CD4-positive, alpha-beta memory T cell (primary cell): ENCODE data around the gene REC8. TPM values are rescaled to one million over a fixed set of nuclear protein-coding genes. Genes with fewer than 3 reads are reported as not detected.

Source experiments
- CTCF ChIA-PET: fragments of 350-600 bp; sonication (Branson Sonifier 250); formaldehyde crosslinking; loops from one replicate; lab custom pipeline; 2021; ENCODE audit warnings: inconsistent platforms; ENCODE audit not compliant: partially characterized antibody; lab: Charles Lee
- POLR2A ChIA-PET: fragments of 350-600 bp; sonication (Branson Sonifier 250); formaldehyde crosslinking; loops from one replicate; lab custom pipeline; 2021; ENCODE audit not compliant: partially characterized antibody; lab: Charles Lee
- DNase-seq, 5 donors: peaks; one replicate each; pipeline versions ENCODE4 v3.0.0 to v3.0.0-alpha.2; 2020 to 2022; ENCODE audit warnings: mixed read lengths in 1 of 5
- H3K27ac ChIP-seq: one replicate; pipeline ENCODE4 v1.7.0; 2013; ENCODE audit warnings: low read depth, low read length
- H3K27me3 ChIP-seq: 2 replicates; pipeline ENCODE4 v1.7.0; 2013; ENCODE audit warnings: mild to moderate bottlenecking, low read length, moderate library complexity; ENCODE audit not compliant: insufficient read depth
- H3K36me3 ChIP-seq: 2 replicates; pipeline ENCODE4 v1.7.0; 2013; ENCODE audit warnings: mild to moderate bottlenecking, low read length, moderate library complexity; ENCODE audit not compliant: insufficient read depth
- H3K4me1 ChIP-seq: 2 replicates; pipeline ENCODE4 v1.7.0; 2013; ENCODE audit warnings: mild to moderate bottlenecking, low read length, moderate library complexity; ENCODE audit not compliant: insufficient read depth
- H3K4me3 ChIP-seq, 2 donors: one replicate each; pipeline ENCODE4 v1.7.0; 2013; ENCODE audit warnings: low read length in 2 of 2, mild to moderate bottlenecking in 1 of 2
- H3K9me3 ChIP-seq, 2 donors: one replicate each; pipeline ENCODE4 v1.7.0; 2013; ENCODE audit warnings: low read length in 2 of 2, control low read depth in 1 of 2; ENCODE audit not compliant: control insufficient read depth in 1 of 2
- H3K27ac Mint-ChIP-seq, 7 donors: one replicate each; pipeline ENCODE4 v1.8.0; 2020 to 2021; ENCODE audit warnings: mixed read lengths in 7 of 7, mild to moderate bottlenecking in 6 of 7, inconsistent platforms in 3 of 7, moderate library complexity in 3 of 7
- H3K27me3 Mint-ChIP-seq, 2 donors: one replicate each; pipeline ENCODE4 v1.8.0; 2020 to 2021; ENCODE audit warnings: mixed read lengths in 2 of 2
- H3K36me3 Mint-ChIP-seq, 2 donors: one replicate each; pipeline ENCODE4 v1.8.0; 2020 to 2021; ENCODE audit warnings: mixed read lengths in 2 of 2, inconsistent platforms in 1 of 2, mild to moderate bottlenecking in 1 of 2
- H3K4me1 Mint-ChIP-seq, 4 donors: one replicate each; pipeline ENCODE4 v1.8.0; 2020 to 2021; ENCODE audit warnings: mixed read lengths in 4 of 4, mild to moderate bottlenecking in 1 of 4
- H3K4me3 Mint-ChIP-seq, 8 donors: one replicate each; pipeline ENCODE4 v1.8.0; 2020 to 2021; ENCODE audit warnings: mixed read lengths in 8 of 8, mild to moderate bottlenecking in 7 of 8, moderate library complexity in 6 of 8, inconsistent platforms in 3 of 8
- H3K9me3 Mint-ChIP-seq, 8 donors: one replicate each; pipeline ENCODE4 v1.8.0; 2020 to 2021; ENCODE audit warnings: mixed read lengths in 8 of 8, mild to moderate bottlenecking in 5 of 8, inconsistent platforms in 3 of 8, moderate library complexity in 1 of 8
- intact Hi-C: fragments of 100-400 bp; cut with micrococcal nuclease; formaldehyde crosslinking; loops from one replicate; pipeline ENCODE4 v1.15.1; 2023
- polyA plus RNA-seq, 2 donors: library from polyadenylated mRNA; unstranded; fragments of 300-500 nt; fragmentation: Illumina TruSeq; gene quantifications; one replicate each; pipeline ENCODE4 v1.2.3, GENCODE V29; 2021
- total RNA-seq, 2 experiments: library from RNA; stranded (reverse); gene quantifications; one replicate each; pipeline ENCODE4 v1.2.3, GENCODE V29; 2021

Gene REC8
- total and polyA plus RNA-seq, 4 experiments from 2014 or later: 2.8 to 30.5 (median 18.8) TPM

DNA sequence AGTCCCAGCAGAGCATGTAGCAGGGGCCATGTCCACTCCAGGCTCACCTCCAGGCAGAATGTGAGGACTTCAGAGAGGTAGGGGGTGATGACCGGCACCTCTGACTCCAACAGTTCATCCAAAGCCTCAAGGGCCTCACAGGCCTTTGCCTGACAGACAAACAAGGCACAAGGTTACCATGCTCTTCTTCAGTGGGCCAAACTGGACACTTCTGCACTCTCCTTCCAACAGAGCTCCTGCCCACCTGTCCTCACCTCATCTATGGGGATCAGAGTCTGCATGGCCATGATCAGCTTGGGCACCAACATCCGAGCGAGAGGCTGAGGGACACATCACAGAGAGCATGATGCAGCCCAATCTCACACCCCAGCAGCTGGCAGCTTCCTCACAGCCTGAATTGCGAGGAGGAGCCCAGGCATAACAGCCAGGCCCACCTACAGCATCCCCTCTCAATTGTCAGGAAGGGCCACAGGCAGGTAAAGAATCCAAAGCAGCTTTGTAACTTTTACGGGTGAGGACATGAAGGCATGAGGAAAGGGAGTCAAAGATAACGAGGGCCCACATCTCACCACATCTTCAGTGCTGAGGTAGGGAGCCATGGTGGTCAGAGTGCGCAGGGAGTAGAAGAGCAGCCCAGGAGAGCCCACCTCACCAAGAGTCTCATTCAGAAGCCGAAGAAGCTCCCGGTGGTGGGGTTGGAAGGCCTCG is 15.1 kb downstream of the REC8 start:
- no peak for DNase-seq
- ChIA-PET POLR2A (interaction anchor here (1.0 to 5.6 kb wide), 9 partner anchors 9 to 73 kb away, joined by 3 to 75 read pairs (median 22); partner anchors contain the start of genes CHMP4A, DCAF11, IRF9 and MDP1), CTCF (interaction anchor here (0.8 to 3.9 kb wide), 3 partner anchors 25 to 29 kb away, joined by 3 to 15 read pairs (median 11); partner anchors contain the start of genes CHMP4A, IRF9 and MDP1)
- Histone ChIP-seq H3K27ac (no peak overlapping the region), H3K4me3 (no peak overlapping the region), H3K4me1 (peaks cover 23% of the 10 kb centered on the region), H3K36me3 (peaks cover 36% of the 10 kb centered on the region), H3K27me3 (no peaks in the 10 kb centered on the region), H3K9me3 (no peaks in the 10 kb centered on the region)
- no peaks in the 10 kb centered on the region for H3K27me3 Mint-ChIP-seq
- H3K4me3 Mint-ChIP-seq: peak overlapping the region; percentile 36 to 96 (median 70)
- intact Hi-C loops: no loop called here
- H3K9me3 Mint-ChIP-seq: no peaks in the 10 kb centered on the region
- H3K27ac Mint-ChIP-seq: peak overlapping the region in 6 of 7 donors; percentile 53 to 96 (median 80)
- H3K4me1 Mint-ChIP-seq: peaks cover 15 to 44% (median 27%) of the 10 kb centered on the region in 4 donors
- peaks cover 8 to 52% of the 10 kb centered on the region in 2 donors for H3K36me3 Mint-ChIP-seq

- H3K4me3 Mint-ChIP-seq: peak overlapping the region; percentile 90 to 96 (median 93)
- H3K4me1 ChIP-seq: peaks cover 23% of the 10 kb centered on the region
- peak overlapping the region in 1 of 2 donors; percentile 90 for H3K4me3 ChIP-seq
- peak overlapping the region; percentile 93 to 96 (median 96) for H3K27ac Mint-ChIP-seq
- no peaks in the 10 kb centered on the region for H3K9me3 Mint-ChIP-seq
- no peaks in the 10 kb centered on the region for H3K9me3 ChIP-seq
- peaks cover 12 to 54% of the 10 kb centered on the region in 2 donors for H3K36me3 Mint-ChIP-seq
- POLR2A ChIA-PET: interaction anchor here (1.0 to 5.6 kb wide), 11 partner anchors 8 to 73 kb away, joined by 3 to 75 read pairs (median 22); partner anchors contain the start of genes CHMP4A, DCAF11, IRF9 and MDP1
- no peaks in the 10 kb centered on the region for H3K27me3 ChIP-seq
- H3K4me1 Mint-ChIP-seq: peaks cover 17 to 50% (median 31%) of the 10 kb centered on the region in 4 donors
- CTCF ChIA-PET: interaction anchor here (0.8 to 3.9 kb wide), 3 partner anchors 26 to 29 kb away, joined by 3 to 15 read pairs (median 11); partner anchors contain the start of genes CHMP4A, IRF9 and MDP1
- H3K27ac ChIP-seq: peak overlapping the region; percentile 80
- DNase-seq: no peak
- H3K27me3 Mint-ChIP-seq: no peaks in the 10 kb centered on the region
- H3K36me3 ChIP-seq: peaks cover 41% of the 10 kb centered on the region
- intact Hi-C loops: no loop called here
These were observed 15.6 kb downstream of the REC8 start for GRCh38 chr14:24187539-24187915.

GRCh38 chr14:24188251-24189058 is 16.6 kb downstream of the REC8 start, which contains the start of gene IPO4:
TSS of gene IPO4 (minus strand) at chr14:24188816. CDS start at chr14:24188787, 29 bp downstream.
- H3K27me3 Mint-ChIP-seq: no peaks in the 10 kb centered on the region
- H3K27me3 ChIP-seq: no peaks in the 10 kb centered on the region
- intact Hi-C loops: loop anchor here (1.0 to 2.0 kb wide), 7 partner anchors 17 to 74 kb away; partner anchors contain the start of genes CHMP4A, DCAF11, GMPR2 and IRF9
- peaks cover 43% of the 10 kb centered on the region for H3K36me3 ChIP-seq
- H3K4me3 ChIP-seq: peak within 1 kb of the TSS; percentile 31 to 90
- H3K4me1 Mint-ChIP-seq: peaks cover 20 to 56% (median 36%) of the 10 kb centered on the region in 4 donors
- H3K27ac ChIP-seq: peak within 1 kb of the TSS; percentile 80
- peaks cover 14 to 50% of the 10 kb centered on the region in 2 donors for H3K36me3 Mint-ChIP-seq
- DNase-seq: peak; percentile 92 to 98 (median 95)
- ChIA-PET CTCF (interaction anchor here (0.6 to 3.9 kb wide), 9 partner anchors 25 to 82 kb away, joined by 3 to 15 read pairs (median 4); partner anchors contain the start of genes CHMP4A, IRF9, MDP1 and RNF31), POLR2A (interaction anchor here (0.8 to 5.6 kb wide), 28 partner anchors 10 to 241 kb away, joined by 3 to 75 read pairs (median 5); partner anchors contain the start of genes CBLN3, CHMP4A, DCAF11 and EMC9)
- peak within 1 kb of the TSS; percentile 93 to 96 (median 96) for H3K27ac Mint-ChIP-seq
- peaks cover 23% of the 10 kb centered on the region for H3K4me1 ChIP-seq
- no peaks in the 10 kb centered on the region for H3K9me3 ChIP-seq
- no peaks in the 10 kb centered on the region for H3K9me3 Mint-ChIP-seq
- H3K4me3 Mint-ChIP-seq: peak within 1 kb of the TSS; percentile 90 to 96 (median 93)

- peaks cover 14 to 47% of the 10 kb centered on the region in 2 donors for H3K36me3 Mint-ChIP-seq
- CTCF ChIA-PET: interaction anchor here (0.6 to 3.9 kb wide), 10 partner anchors 25 to 119 kb away, joined by 3 to 15 read pairs (median 4); partner anchors contain the start of genes CHMP4A, CIDEB, IRF9 and MDP1
- Histone ChIP-seq H3K4me3 (no peak overlapping the region), H3K27ac (peak overlapping the region; percentile 80), H3K27me3 (no peaks in the 10 kb centered on the region), H3K4me1 (peaks cover 26% of the 10 kb centered on the region), H3K36me3 (peaks cover 42% of the 10 kb centered on the region), H3K9me3 (no peaks in the 10 kb centered on the region)
- no peaks in the 10 kb centered on the region for H3K9me3 Mint-ChIP-seq
- H3K4me3 Mint-ChIP-seq: peak overlapping the region in 7 of 8 donors; percentile 91 to 96 (median 93)
- peak overlapping the region; percentile 93 to 96 (median 96) for H3K27ac Mint-ChIP-seq
- no peak for DNase-seq
- POLR2A ChIA-PET: interaction anchor here (0.8 to 5.6 kb wide), 26 partner anchors 10 to 241 kb away, joined by 3 to 75 read pairs (median 5); partner anchors contain the start of genes CBLN3, CHMP4A, DCAF11 and EMC9
- H3K4me1 Mint-ChIP-seq: peaks cover 22 to 59% (median 38%) of the 10 kb centered on the region in 4 donors
- intact Hi-C loops: loop anchor here (2.0 kb wide), 1 partner anchor 54 kb away; the partner anchor contains the start of gene TINF2
- H3K27me3 Mint-ChIP-seq: no peaks in the 10 kb centered on the region
These were observed 17.1 kb downstream of the REC8 start for GRCh38 chr14:24189059-24189375.

GRCh38 chr14:24189460-24189859 is 17.6 kb downstream of the REC8 start:
- peak overlapping the region; percentile 80 for H3K27ac ChIP-seq
- Mint-ChIP-seq H3K27me3 (no peaks in the 10 kb centered on the region), H3K27ac (peak overlapping the region; percentile 93 to 96 (median 96)), H3K4me1 (peaks cover 26 to 63% (median 43%) of the 10 kb centered on the region in 4 donors), H3K36me3 (peaks cover 14 to 47% of the 10 kb centered on the region in 2 donors), H3K9me3 (no peaks in the 10 kb centered on the region), H3K4me3 (peak overlapping the region in 1 of 8 donors; percentile 96)
- ChIA-PET CTCF (interaction anchor here (0.6 to 3.9 kb wide), 9 partner anchors 24 to 119 kb away, joined by 3 to 15 read pairs (median 4); partner anchors contain the start of genes CHMP4A, CIDEB, IRF9 and MDP1), POLR2A (interaction anchor here (0.9 to 5.6 kb wide), 21 partner anchors 10 to 150 kb away, joined by 3 to 75 read pairs (median 6); partner anchors contain the start of genes CHMP4A, DCAF11, GMPR2 and IRF9)
- intact Hi-C loops: loop anchor here (2.0 kb wide), 1 partner anchor 53 kb away; the partner anchor contains the start of gene TINF2
- H3K27me3 ChIP-seq: no peaks in the 10 kb centered on the region
- H3K4me1 ChIP-seq: peaks cover 30% of the 10 kb centered on the region
- H3K36me3 ChIP-seq: peaks cover 38% of the 10 kb centered on the region
- no peaks in the 10 kb centered on the region for H3K9me3 ChIP-seq
- DNase-seq: no peak
- H3K4me3 ChIP-seq: no peak overlapping the region

GRCh38 chr14:24190416-24190815 is 18.5 kb downstream of the REC8 start:
- Histone ChIP-seq H3K4me1 (peaks cover 36% of the 10 kb centered on the region), H3K4me3 (no peak overlapping the region), H3K36me3 (peaks cover 28% of the 10 kb centered on the region), H3K27me3 (no peaks in the 10 kb centered on the region), H3K27ac (no peak overlapping the region), H3K9me3 (no peaks in the 10 kb centered on the region)
- peaks cover 14 to 52% of the 10 kb centered on the region in 2 donors for H3K36me3 Mint-ChIP-seq
- no peaks in the 10 kb centered on the region for H3K9me3 Mint-ChIP-seq
- peak in 1 of 5 donors; percentile 37 for DNase-seq
- CTCF ChIA-PET: interaction anchor here (1.1 to 1.4 kb wide), 2 partner anchors 29 to 118 kb away, joined by 3 read pairs; partner anchors contain the start of genes CIDEB and IRF9
- POLR2A ChIA-PET: interaction anchor here (1.3 kb wide), 1 partner anchor 52 kb away, joined by 3 read pairs; the partner anchor contains the start of gene TINF2
- peaks cover 32 to 69% (median 50%) of the 10 kb centered on the region in 4 donors for H3K4me1 Mint-ChIP-seq
- H3K4me3 Mint-ChIP-seq: no peak overlapping the region
- peak overlapping the region in 6 of 7 donors; percentile 32 to 96 (median 86) for H3K27ac Mint-ChIP-seq
- intact Hi-C loops: no loop called here
- no peaks in the 10 kb centered on the region for H3K27me3 Mint-ChIP-seq
